ENCODE results near the gene DSCAML1.

DSCAML1 gene

GRCh38 chr11:117613521-117613920 lies 183.5 kb downstream of the DSCAML1 start:
- Histone ChIP-seq H3K4me2 (ENCODE audit: low read length) (no peak overlapping the region), H3F3A (ENCODE audit: insufficient read depth, low read length) (no peaks in the 10 kb centered on the region), H3K9me2 (ENCODE audit: low read depth, low read length) (no peaks in the 10 kb centered on the region), H4K20me1 (ENCODE audit: insufficient read depth, low read length) (no peaks in the 10 kb centered on the region), H3K36me3 (ENCODE audit: insufficient read depth, low read length) (no peaks in the 10 kb centered on the region), H3K9me3 (ENCODE audit: low read length) (no peaks in the 10 kb centered on the region), H3K9ac (ENCODE audit: low read length) (no peak overlapping the region), H3K27ac (ENCODE audit: low read depth, low read length, poor library complexity, severe bottlenecking) (no peak overlapping the region), H2AFZ (ENCODE audit: low read length) (no peak overlapping the region), H3K4me1 (ENCODE audit: insufficient read depth, low read length, severe bottlenecking) (no peaks in the 10 kb centered on the region), H3K27me3 (ENCODE audit: insufficient read depth, low read length) (no peaks in the 10 kb centered on the region), H3K4me3 (ENCODE audit: low read depth, low read length, poor library complexity, severe bottlenecking) (no peak overlapping the region), H3K79me2 (ENCODE audit: insufficient read depth, low read length) (no peaks in the 10 kb centered on the region)
- TF ChIP-seq EZH2 (IDR thresholded peaks at IDR 0.05; ENCODE audit: borderline replicate concordance, low read length): no peak
- TF ChIP-seq CTCF (IDR thresholded peaks at IDR 0.05; ENCODE audit: low read length): no peak

- no peaks in the 10 kb centered on the region for H3K4me1 ChIP-seq (ENCODE audit: insufficient read depth, low read length, severe bottlenecking)
- H3K4me3 ChIP-seq (ENCODE audit: low read depth, low read length, poor library complexity, severe bottlenecking): no peak overlapping the region
- H2AFZ ChIP-seq (ENCODE audit: low read length): no peak overlapping the region
- no peaks in the 10 kb centered on the region for H4K20me1 ChIP-seq (ENCODE audit: insufficient read depth, low read length)
- TF ChIP-seq EZH2 (IDR thresholded peaks at IDR 0.05; ENCODE audit: borderline replicate concordance, low read length) (no peak), CTCF (IDR thresholded peaks at IDR 0.05; ENCODE audit: low read length) (no peak)
- no peak overlapping the region for H3K4me2 ChIP-seq (ENCODE audit: low read length)
- H3K27ac ChIP-seq (ENCODE audit: low read depth, low read length, poor library complexity, severe bottlenecking): no peak overlapping the region
- no peaks in the 10 kb centered on the region for H3F3A ChIP-seq (ENCODE audit: insufficient read depth, low read length)
- no peaks in the 10 kb centered on the region; the same call in 1 of the 2 replicates for H3K27me3 ChIP-seq (ENCODE audit: insufficient read depth, low read length)
- H3K79me2 ChIP-seq (ENCODE audit: insufficient read depth, low read length): no peaks in the 10 kb centered on the region
- H3K9me3 ChIP-seq (ENCODE audit: low read length): no peaks in the 10 kb centered on the region
- no peak overlapping the region for H3K9ac ChIP-seq (ENCODE audit: low read length)
- no peaks in the 10 kb centered on the region for H3K9me2 ChIP-seq (ENCODE audit: low read depth, low read length)
- H3K36me3 ChIP-seq (ENCODE audit: insufficient read depth, low read length): no peaks in the 10 kb centered on the region
Measured at GRCh38 chr11:117612177-117612576, 184.8 kb downstream of the DSCAML1 start.

GRCh38 chr11:117610901-117611300 lies 186.1 kb downstream of the DSCAML1 start:
- Histone ChIP-seq H3K9ac (ENCODE audit: low read length) (no peak overlapping the region), H3K4me1 (ENCODE audit: insufficient read depth, low read length, severe bottlenecking) (no peaks in the 10 kb centered on the region), H3K4me2 (ENCODE audit: low read length) (no peak overlapping the region), H3K27me3 (ENCODE audit: insufficient read depth, low read length) (no peaks in the 10 kb centered on the region; the same call in 1 of the 2 replicates), H3K36me3 (ENCODE audit: insufficient read depth, low read length) (no peaks in the 10 kb centered on the region), H3K9me3 (ENCODE audit: low read length) (no peaks in the 10 kb centered on the region), H3K9me2 (ENCODE audit: low read depth, low read length) (no peaks in the 10 kb centered on the region), H2AFZ (ENCODE audit: low read length) (no peak overlapping the region), H3K79me2 (ENCODE audit: insufficient read depth, low read length) (no peaks in the 10 kb centered on the region), H3K4me3 (ENCODE audit: low read depth, low read length, poor library complexity, severe bottlenecking) (no peak overlapping the region), H3F3A (ENCODE audit: insufficient read depth, low read length) (no peaks in the 10 kb centered on the region), H4K20me1 (ENCODE audit: insufficient read depth, low read length) (no peaks in the 10 kb centered on the region), H3K27ac (ENCODE audit: low read depth, low read length, poor library complexity, severe bottlenecking) (no peak overlapping the region)
- TF ChIP-seq EZH2 (IDR thresholded peaks at IDR 0.05; ENCODE audit: borderline replicate concordance, low read length): no peak
- no peak for TF ChIP-seq CTCF (IDR thresholded peaks at IDR 0.05; ENCODE audit: low read length)

Data from OCI-LY1 (cell line).